ENCODE measurements around the gene CD209.
"Not testable (repeated sequence)": the region's sequence is repeated elsewhere in the genome, so short reads cannot be mapped to it uniquely, and the experiment has no call there.

CD209 gene

DNA sequence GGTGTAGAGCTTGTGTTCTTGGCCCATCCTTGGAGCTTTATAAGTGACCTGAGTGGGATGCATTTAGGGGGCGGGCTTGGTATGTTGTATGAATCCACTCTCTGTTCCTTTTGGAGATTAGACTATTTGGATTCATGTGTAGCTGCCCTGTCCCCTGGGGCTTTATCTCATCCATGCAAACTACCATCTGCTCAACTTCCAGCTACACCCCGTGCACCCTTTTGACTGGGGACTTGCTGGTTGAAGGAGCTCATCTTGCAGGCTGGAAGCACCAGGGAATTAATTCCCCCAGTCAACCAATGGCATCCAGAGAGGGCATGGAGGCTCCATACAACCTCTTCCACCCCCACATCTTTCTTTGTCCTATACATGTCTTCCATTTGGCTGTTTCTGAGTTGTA lies 21.8 kb upstream of the CD209 start:
- DNase-seq (ENCODE audit: low read depth) = no peak

DNA sequence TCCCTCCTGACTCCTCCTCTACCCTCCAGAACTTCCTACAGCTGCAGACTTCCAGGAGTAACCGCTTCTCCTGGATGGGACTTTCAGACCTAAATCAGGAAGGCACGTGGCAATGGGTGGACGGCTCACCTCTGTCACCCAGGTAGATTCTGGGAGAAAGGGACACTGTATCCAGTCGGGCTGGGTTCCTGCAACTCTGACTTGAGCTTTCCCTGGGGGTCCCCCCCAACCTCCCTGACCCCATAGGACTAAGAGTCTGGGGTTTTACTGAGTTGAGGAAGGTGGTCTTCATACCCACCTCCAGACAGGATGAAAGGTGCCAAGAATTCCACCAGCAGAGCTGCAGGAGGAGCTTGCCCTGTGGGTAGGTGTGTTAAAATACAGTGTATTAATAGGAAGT lies 20.2 kb upstream of the CD209 start:
- DNase-seq (ENCODE audit: low read depth) = no peak

DNA sequence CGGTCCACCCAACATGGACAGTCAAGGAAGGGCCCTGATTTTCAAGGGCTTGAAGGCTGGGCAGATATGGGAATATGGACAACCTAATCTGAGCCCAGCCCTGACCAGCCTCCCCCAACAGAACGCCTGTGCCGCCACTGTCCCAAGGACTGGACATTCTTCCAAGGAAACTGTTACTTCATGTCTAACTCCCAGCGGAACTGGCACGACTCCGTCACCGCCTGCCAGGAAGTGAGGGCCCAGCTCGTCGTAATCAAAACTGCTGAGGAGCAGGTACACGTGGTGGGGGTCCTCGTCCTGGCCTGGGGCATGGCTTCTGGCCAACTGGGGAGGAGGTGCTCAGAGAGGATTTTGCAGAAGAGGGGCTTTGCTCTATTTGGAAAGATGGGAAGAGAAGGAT lies 19.2 kb upstream of the CD209 start:
- no peak for DNase-seq (ENCODE audit: low read depth)

DNA sequence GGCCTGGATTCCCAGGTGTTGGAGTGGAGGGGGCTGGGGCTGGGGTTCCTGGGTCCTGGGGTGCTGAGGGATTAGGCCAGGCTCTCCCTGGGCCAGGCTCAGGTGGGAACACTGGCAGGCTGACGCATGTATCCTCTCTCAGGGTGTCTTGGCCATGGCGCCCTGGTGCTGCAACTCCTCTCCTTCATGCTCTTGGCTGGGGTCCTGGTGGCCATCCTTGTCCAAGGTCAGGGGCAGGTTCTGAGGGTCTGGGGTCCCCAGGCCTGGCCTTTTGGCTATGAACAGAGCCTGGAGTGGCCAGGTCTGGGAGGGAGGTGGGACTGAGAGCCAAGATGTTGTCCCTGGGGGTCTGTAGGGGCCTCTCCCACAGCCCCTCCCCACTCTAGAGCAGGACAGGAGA lies 17.7 kb upstream of the CD209 start:
- not testable (repeated sequence) for DNase-seq (ENCODE audit: low read depth)

DNA sequence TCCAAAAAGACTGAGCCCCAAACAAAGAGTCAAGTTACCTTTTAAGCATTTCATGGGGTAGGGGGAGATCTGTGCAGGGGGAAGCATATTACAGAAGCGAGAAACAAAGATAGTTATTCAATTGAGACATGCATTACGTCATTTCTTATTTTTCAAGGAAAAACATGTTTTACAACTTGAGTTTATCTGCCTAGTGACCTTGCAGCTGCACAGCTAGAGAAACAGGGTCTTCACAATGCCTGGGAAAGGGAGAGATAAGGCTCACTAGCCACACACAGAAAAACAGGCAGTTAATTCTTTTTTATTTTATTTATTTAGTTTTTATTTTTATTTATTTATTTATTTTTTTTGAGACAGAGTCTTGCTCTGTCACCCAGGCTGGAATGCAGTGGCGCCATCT lies 16.8 kb upstream of the CD209 start:
- not testable (repeated sequence) for DNase-seq (ENCODE audit: low read depth)

DNA sequence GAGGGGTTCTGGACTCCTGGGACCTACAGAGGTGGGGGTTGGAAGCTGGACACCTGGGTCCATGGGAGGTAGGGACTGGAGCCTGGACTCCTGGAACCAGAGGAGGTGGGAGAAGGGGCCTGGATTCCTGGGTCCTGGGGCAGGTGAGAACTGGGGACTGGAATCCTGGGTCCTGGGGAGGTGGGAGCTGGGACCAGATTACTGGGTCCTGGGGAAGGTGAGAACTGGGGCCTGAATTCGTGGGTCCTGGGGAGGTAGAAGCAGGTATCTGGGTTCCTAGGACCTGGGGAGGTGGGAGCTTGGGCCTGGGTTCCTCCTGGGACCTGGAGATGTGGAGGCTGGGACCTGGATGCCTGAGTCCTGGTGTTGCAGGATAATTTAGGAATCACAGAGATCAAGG lies 16.4 kb upstream of the CD209 start:
- DNase-seq (ENCODE audit: low read depth) = no peak

DNA sequence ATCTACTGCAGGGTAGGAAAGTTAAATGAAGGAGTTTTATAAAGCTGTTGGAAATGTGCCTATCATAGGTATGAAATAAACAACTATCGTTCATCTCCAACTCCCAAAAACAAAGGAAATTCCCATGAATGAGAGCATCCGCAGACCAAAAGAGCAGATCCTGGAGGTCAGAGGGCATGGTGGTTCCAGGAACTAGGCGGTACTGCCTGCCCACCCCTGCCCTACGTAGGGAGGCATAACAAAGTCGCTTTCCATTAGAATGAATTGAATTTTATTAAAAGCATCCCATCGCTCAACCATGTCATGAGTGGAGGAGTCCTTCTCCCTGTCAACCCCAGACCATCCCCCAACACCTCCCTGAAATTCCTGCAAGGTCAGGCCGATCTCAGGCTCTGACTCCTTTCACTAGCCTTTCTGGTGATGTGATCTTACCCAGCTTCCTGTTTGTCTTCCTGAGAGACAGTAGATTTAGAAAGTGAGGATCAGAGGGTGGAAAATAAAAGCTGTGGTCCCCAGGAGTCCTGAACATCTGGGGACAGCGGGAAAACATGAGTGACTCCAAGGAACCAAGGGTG lies 15.5 kb upstream of the CD209 start, which contains the start of gene CLEC4M:
TSS of gene CLEC4M (plus strand) at position 525 of the 575 bp plus-strand sequence. CDS start at position 549, 24 bp downstream.
- DNase-seq (ENCODE audit: low read depth) = no peak

DNA sequence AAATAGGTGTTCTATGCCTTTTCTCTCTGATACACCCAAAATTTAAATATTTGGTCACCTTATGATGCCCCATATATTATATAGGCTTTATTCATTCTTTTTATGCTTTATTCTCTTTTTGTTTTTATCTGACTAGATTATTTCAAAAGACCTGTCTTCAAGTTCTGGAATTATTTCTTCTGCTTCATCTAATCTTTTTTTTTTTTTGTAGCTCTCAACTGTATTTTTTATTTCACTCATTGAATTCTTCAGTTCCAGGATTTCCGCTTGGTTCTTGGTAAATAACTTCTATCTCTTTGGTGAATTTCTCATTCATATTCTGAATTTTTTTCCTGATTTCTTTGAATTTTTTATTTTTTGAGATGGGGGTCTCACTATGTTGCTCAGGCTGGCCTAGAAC lies 11.8 kb upstream of the CD209 start:
- no peak for DNase-seq (ENCODE audit: low read depth)

DNA sequence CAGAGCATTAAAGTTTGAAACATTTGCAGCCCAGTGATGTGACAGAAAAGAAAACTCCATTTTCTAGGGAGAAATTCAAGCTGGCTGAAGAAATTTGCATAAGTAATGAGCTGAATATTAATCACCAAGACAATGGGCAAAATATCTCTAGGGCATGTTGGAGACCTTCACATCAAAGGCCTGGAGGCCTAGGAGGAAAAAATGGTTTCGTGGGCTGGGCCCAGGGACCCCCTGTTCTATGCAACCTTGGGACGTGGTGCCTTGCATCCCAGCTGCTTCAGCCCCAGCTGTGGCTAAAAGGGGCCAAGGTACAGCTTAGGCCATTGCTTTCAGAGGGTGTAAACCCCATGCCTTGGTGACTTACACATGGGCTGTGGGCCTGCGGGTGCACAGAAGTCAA lies 10.0 kb upstream of the CD209 start:
- DNase-seq (ENCODE audit: low read depth) = no peak

DNA sequence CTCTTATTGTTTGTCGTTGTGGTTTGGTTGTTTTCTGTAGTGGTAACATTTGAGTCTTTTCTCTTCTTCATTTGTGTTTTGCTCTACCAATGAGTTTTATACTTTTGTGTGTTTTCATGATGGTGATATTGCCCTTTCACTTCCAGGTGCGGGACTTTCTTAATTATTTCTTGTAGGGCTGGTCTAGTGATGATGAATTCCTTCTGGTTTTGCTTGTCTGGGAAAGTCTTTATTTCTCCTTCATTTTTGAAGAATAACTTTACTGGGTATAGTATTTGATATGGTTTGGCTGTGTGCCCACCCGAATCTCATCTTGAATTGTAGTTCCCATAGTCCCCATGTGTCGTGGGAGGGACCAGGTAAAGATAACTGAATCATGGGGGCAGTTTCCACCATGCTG lies 8.9 kb upstream of the CD209 start:
- DNase-seq (ENCODE audit: low read depth) = no peak

DNA sequence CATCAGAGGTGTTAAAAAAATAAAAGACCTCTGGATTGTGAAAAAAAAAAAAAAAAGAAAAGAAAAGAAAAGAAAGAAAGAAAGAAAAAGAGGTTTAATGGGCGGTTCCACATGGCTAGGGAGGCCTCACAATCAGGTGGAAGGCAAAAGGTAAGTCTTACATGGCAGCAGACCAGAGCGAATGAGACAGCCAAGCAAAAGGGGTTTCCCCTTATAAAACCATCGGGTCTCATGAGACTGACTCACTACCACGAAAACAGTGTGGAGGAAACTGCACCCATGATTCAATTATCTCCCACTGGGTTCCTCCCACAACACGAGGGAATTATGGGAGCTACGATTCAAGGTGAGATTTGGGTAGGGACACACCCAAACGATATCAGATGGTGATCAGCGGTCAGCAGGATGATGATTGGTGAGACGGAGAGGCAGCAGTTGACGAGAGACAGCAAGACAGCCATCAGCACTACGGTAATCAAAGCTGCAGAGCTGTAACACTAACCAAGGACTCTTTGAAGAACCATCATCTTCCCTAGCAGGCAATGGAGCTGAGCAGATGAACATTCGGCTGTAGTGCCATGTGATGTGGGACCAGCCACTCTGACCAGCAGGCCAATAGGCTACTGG lies 3.9 kb upstream of the CD209 start:
- no peak for DNase-seq (ENCODE audit: low read depth)

DNA sequence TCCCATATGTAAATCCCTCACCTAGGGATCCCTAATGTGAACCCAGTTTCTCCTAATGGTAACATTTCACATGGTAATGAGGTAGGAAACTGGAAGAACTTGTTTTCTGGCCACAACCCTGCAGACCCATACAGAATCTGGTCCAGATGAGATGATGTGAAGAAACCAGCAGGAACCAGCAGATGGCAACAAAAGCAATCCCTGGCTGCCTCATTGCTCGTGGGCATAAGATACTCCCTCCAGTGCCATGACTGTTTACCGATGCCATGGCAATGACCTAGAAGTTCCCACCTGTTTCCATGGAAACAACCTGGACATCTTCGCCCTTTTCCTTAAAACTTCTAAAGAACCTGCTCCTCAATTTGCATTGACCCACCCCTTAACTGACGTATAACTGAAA lies 1.4 kb upstream of the CD209 start:
- no peak for DNase-seq (ENCODE audit: low read depth)

DNA sequence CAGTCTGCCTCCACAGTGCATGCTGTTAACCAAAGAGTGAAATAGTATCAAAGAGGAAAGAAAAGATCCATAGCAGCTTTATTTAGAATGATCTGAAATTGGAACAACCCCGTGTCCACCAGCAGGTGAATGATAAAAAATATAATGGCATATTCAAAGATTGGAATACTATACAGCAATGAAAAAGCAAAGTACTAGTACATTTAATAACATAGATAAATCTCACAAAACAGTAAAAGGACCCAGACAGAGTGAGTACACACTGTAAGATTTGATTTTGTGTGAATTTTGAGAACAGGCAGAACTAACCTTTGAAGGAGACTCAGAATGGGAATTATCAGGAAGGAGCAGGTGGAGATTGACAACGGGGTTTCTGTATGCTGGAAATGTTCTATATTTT lies 837 bp upstream of the CD209 start:
- no peak for DNase-seq (ENCODE audit: low read depth)

DNA sequence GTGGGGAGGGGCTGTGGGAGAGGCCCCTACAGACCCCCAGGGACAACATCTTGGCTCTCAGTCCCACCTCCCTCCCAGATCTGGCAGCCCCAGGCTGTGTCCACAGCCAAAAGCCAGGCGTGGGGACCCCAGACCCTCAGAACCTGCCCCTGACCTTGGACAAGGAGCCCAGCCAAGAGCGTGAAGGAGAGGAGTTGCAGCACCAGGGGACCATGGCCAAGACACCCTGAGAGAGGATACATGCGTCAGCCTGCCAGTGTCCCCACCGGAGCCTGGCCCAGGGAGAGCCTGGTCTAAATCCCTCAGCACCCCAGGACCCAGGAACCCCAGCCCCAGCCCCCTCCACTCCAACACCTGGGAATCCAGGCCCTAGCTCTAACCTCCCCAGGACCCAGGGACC lies 1.0 kb downstream of the CD209 start:
- not testable (repeated sequence) for DNase-seq (ENCODE audit: low read depth)

DNA sequence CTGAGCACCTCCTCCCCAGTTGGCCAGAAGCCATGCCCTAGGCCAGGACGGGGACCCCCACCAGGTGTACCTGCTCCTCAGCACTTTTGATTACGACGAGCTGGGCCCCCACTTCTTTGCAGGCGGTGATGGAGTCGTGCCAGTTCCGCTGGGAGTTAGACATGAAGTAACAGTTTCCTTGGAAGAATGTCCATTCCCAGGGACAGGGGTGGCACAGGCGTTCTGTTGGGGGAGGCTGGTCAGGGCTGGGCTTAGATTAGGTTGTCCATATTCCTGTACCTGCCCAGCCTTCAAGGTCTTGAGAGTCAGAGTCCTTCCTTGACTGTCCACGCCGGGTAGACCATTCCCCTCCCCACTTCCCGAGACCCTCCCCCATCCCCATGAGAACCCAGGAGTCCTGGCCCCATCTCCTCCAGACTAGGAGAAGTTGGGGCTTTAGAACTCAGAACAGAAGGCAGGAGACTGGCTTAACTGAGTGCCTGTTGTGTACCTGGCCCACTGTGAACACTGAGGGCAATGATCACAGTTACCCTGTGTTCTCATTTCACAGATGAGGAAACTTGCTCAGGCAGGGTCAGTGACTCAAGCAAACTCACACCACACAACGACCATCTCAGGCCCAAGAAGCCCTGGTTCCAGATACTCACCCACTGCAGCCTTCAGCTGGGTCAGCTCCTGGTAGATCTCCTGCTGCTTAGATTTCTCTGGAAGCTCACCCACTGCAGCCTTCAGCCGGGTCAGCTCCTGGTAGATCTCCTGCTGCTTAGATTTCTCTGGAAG lies 2.3 kb downstream of the CD209 start:
- DNase-seq (ENCODE audit: low read depth) = no peak

DNA sequence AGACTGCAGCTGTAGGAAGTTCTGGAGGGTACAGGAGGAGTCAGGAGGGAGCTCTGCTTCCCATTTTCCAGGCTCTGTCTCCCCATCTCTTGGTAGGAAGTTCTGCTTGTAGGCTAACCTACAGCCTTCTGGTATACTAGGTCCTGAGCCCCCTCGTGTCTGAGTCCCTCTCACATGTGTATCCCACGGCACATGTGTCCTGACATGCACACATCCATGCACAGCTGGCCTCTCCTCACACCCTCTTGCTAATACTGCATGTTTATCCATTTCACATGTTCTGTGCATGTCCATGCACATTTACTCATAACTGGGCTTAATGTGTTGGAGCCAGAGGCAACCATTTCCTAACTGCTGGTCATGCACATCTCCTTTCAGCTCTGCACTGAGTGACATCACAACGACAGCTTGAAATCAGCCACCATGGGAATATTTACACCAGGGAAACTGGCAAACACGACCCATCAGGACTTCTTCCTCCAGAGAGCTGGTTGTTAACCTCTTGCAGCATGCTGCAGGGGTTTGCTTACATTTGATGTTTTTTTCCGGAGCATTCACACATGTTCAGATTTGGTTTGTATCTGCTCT lies 3.0 kb downstream of the CD209 start:
- DNase-seq (ENCODE audit: low read depth) = no peak

DNA sequence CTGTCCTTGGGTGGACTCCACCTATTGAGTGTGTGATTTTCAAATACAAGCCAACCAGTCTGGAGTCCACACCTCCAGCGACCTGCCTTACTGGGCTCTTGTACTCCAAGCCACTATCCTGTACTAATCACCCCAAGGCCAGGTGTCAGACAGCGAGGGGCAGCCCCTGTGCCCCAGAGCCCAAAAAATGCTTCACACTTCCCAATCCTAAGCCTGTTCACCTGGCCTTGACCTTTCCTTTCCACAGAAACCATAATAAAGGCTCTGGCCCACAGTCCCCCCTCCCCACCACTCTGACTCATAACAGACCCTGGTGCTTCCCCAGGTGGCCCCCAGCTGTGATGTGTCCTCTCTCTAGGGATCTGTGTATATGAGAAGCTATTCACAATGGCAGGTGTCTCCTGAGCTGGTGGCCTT lies 3.9 kb downstream of the CD209 start:
- DNase-seq (ENCODE audit: low read depth) = no peak

DNA sequence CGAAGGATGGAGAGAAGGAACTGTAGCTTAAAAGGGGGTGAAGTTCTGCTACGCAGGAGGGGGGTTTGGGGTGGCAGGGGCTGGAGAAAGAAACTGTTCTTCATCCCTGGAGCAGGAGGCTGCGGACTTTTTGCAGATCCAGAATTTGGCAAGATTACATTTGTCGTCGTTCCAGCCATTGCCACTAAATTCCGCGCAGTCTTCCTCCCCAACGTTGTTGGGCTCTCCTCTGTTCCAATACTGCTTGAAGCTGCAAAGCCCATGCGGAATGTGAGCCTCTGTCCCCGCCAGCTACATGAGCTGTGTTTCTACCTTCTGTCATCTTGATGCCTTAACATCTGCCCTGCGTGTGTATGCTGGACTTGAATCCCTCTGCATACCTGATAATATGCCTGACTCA lies 4.3 kb downstream of the CD209 start:
- no peak for DNase-seq (ENCODE audit: low read depth)

DNA sequence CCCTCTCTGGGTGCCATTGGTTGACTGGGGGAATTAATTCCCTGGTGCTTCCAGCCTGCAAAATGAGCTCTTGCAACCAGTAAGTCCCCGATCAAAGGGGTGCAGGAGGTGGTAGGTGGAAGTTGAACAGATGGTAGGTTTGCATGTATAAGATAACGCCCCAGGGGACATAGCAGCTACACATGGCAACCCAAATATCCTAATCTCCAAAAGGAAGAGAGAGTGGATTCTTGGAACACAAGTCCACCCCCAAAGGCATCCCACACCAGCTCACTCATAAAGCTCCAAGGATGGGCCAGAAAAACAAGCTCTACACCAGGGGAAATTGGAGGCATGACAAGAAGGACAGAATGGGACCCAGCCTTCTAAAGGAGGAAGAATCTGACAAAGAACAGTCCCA lies 4.8 kb downstream of the CD209 start:
- DNase-seq (ENCODE audit: low read depth) = no peak

DNA sequence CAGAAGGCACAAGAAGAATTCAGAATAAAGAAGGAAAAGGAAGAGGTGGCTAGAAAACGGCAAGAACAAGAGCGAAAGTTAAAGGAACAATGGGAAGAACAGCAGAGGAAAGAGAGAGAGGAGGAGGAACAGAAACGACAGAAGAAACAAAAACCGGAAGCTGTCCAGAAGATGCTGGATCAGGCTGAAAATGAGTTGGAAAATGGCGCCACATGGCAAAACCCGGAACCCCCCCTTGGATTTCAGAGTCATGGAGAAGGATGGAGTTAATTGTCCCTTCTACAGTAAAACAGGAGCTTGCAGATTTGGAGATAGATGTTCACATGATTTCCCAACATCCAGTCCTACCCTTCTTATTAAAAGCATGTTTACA lies 6.7 kb downstream of the CD209 start:
- DNase-seq (ENCODE audit: low read depth) = no peak

DNA sequence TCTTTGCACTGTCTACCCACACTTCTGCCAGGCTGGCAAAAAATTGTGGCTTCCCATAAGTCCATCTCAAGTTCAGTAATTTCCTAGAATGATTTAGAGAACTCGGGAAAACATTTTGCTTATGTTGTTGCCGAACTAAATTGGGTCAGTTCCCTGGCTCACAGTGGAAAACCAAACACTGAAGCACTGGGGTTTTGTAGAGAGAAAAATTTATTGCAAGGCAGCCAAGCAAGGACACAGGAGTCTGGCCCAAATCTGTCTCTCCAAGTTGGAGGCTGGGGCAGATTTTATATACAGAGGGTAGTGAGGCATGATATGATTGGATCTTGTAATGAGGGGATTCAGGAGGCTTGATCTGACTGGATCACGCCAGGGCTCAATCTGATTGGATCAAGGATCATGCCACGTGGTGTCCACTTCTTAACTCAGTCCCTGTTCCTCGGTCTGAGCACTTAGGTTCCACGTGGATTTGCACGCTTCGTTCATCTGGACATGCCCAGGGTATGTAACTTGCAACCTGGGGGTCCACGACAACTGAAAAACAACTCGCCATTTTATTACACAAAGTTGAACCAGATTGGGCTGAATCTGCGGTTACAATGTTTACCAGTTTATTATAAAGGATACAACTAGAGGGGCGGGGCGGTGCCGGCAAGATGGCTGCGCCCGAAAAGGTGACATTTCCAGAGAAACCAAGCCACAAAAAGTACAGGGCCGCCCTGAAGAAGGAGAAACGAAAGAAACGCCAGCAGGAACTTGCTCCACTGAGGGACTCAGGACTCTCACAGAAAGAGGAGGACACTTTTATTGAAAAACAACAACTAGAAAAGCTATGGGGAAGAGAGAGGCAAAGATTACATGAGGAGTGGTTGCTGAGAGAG lies 7.3 kb downstream of the CD209 start:
- no peak for DNase-seq (ENCODE audit: low read depth)

DNA sequence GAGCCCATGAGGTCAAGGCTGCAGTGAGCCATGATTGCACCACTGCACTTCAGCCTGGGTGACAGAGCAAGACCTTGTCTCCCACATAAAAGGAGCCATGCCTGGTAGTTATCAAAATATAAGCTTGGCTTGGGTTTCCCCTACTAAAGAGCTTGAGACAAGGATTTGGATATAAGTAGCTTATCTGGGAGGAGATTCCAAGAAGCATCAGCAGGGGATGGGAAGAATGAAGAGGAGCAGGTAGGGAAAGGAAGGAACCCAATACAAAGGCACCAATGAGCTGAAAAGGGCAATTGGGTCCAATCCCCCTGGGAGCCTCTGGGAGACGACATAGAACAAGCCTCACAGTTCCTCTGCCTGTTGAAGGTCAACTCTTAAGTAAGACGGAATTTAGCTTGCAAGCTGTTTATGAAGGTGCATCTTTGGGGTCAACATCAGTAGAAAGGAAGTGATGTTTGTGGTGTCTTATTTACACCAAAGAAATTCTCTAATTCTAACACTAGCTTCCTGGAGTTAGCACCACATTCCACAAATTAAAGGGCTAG lies 8.1 kb downstream of the CD209 start:
- no peak for DNase-seq (ENCODE audit: low read depth)
